Right cardiac atrium (tissue), 5 donors: ENCODE data around the gene MAEA. TPM values are rescaled to one million over a fixed set of nuclear protein-coding genes. Genes with fewer than 3 reads are reported as not detected.

Source experiments
- ATAC-seq, 2 donors: fragments of 200-7000 bp; cut with Tn5 transposase; one replicate each; pipeline versions ENCODE4 v1.8.0 to v1.9.1; 2020; ENCODE audit warnings: moderate library complexity in 2 of 2, mild to moderate bottlenecking in 1 of 2
- DNase-seq, 3 donors: peaks; one replicate each; pipeline ENCODE4 v3.0.0-alpha.2; 2020
- H3K27ac ChIP-seq: one replicate; pipeline ENCODE4 v1.5.1; 2013; ENCODE audit warnings: mild to moderate bottlenecking, low read length, control low read depth, moderate library complexity
- H3K27me3 ChIP-seq: one replicate; pipeline ENCODE4 v1.6.1; 2013; ENCODE audit not compliant: control insufficient read depth, insufficient read depth
- H3K4me1 ChIP-seq: one replicate; pipeline ENCODE4 v1.6.1; 2013; ENCODE audit warnings: low read length; ENCODE audit not compliant: control insufficient read depth, insufficient read depth
- H3K4me3 ChIP-seq: one replicate; pipeline ENCODE4 v1.5.1; 2013; ENCODE audit warnings: low read length, control low read depth
- H3K9me3 ChIP-seq: one replicate; pipeline ENCODE4 v1.6.1; 2013; ENCODE audit warnings: low read length; ENCODE audit not compliant: control insufficient read depth
- WGBS: extraction: QIAGEN DNeasy Blood & Tissue Kit; methylation state at CpG from one replicate; pipeline ENCODE4 v1.1.7; 2013; 5-methylcytosine and 5-hydroxymethylcytosine counted together
- intact Hi-C, 4 donors: fragments of 100-400 bp; cut with DNase I; formaldehyde crosslinking; loops; one replicate each; pipeline versions ENCODE4 v1.11.0 to v1.14.0; 2022 to 2023
- polyA plus RNA-seq: library from polyadenylated mRNA; stranded (reverse); fragments of 200-250 nt; gene quantifications from one replicate; pipeline ENCODE4 v1.2.3, GENCODE V29; 2013
- total RNA-seq, 4 donors: library from RNA; stranded (reverse); fragmentation: NEBNext Ultra II Directional; extraction: Animal tissue kit (Norgen Biotek cat#: 25700); gene quantifications; one replicate each; pipeline ENCODE4 v1.2.1, GENCODE V29; 2021
- donor health status: healthy with polysubstance abuse.
- donor health status: DM: no; HTN: yes; CAD: no.
- donor health status: DM: no; HTN: no; CAD: no.
- donor health status: DM: no; HTN: yes; CAD: no; lungs with severe emphysema.
- donor health status: DM: yes; HTN: yes; CAD: no.

The MAEA gene
- total and polyA plus RNA-seq, 5 donors: 51.6 to 61.8 (median 58.5) TPM

DNA sequence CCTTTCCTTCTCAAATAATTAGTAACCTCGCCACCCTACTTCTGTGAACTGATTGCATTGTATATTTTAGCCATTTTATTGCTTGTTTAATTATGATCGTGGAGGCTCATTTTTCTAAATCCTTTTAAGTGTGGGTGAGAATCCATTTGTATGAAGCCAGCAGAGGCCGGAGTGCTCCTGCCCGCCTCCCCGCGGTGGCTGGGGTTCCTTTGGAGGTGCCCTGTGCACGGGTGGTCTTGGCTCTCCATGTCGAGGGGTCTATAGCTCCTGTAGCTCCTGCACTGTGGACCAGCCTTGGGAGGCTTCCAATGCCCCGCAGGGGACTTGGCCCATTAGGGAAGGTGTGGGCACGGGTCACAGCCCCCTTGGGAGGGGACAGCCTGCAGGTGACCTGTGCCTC, 72.4 kb downstream of the MAEA start:
- DNase-seq (peak in 2 of 3 donors; percentile 25 to 27), ATAC-seq (no peak)
- intact Hi-C loops: no loop called here
- 91% methylated on average over 10 of the region's 10 CpGs for WGBS
- no peak overlapping the region for H3K4me3 ChIP-seq
- H3K27ac ChIP-seq: no peak overlapping the region
- H3K9me3 ChIP-seq: no peaks in the 10 kb centered on the region
- no peaks in the 10 kb centered on the region for H3K4me1 ChIP-seq
- H3K27me3 ChIP-seq: no peaks in the 10 kb centered on the region

DNA sequence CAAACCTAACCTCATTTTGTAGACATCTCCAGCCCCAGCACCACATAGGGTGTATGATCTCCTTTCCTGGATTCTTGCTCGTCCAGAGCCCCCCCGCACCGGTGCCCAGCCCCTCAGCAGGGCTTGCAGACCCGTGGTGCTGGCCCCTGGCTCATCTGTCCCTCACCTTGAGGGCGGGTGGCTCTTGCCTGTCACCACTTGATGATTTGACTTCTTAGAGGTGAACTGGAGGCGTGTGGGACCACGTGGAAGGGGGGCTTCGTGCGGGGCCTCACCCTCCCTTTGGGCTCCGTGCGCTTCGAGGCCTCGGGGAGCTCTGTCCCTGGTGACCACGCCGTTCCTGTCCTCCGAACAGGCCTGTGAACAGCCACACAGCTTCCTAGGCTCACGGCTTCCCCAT, 72.8 kb downstream of the MAEA start:
- DNase-seq (peak in 2 of 3 donors; percentile 24 to 29), ATAC-seq (no peak)
- Histone ChIP-seq H3K27ac (no peak overlapping the region), H3K4me1 (no peaks in the 10 kb centered on the region), H3K27me3 (no peaks in the 10 kb centered on the region), H3K9me3 (no peaks in the 10 kb centered on the region), H3K4me3 (no peak overlapping the region)
- 91% methylated on average over 17 of the region's 17 CpGs for WGBS
- intact Hi-C loops: no loop called here

DNA sequence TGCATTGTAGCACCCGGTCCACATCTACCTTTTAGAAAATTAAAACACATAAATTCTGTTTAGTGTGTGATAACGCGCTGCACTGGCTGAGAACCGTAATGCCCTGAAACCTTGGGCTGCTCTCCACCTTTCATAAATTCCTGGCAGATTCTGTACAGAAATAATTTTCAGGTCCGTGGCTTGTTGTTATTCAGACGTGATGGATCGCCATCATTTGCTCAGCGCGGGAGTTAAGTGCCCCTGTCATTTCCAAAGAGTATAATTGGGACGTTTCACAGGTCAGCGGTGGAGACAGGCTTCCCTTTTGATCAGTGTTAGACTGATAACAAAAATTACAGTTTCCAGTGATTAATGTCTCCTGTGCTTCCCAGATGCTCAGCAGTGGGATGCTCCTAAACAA, 73.8 kb downstream of the MAEA start:
- Histone ChIP-seq H3K27ac (no peak overlapping the region), H3K4me3 (no peak overlapping the region), H3K4me1 (no peaks in the 10 kb centered on the region), H3K9me3 (no peaks in the 10 kb centered on the region), H3K27me3 (no peaks in the 10 kb centered on the region)
- ATAC-seq (no peak), DNase-seq (no peak)
- WGBS: 82% methylated on average over 11 of the region's 11 CpGs
- intact Hi-C loops: no loop called here

- DNase-seq (peak in 1 of 3 donors; percentile 18), ATAC-seq (no peak)
- no peaks in the 10 kb centered on the region for H3K9me3 ChIP-seq
- H3K27ac ChIP-seq: no peak overlapping the region
- intact Hi-C loops: no loop called here
- 88% methylated on average over 16 of the region's 18 CpGs for WGBS
- H3K4me1 ChIP-seq: no peaks in the 10 kb centered on the region
- H3K27me3 ChIP-seq: no peaks in the 10 kb centered on the region
- no peak overlapping the region for H3K4me3 ChIP-seq
Observed at GRCh38 chr4:1364217-1364616, 74.5 kb downstream of the MAEA start.

DNA sequence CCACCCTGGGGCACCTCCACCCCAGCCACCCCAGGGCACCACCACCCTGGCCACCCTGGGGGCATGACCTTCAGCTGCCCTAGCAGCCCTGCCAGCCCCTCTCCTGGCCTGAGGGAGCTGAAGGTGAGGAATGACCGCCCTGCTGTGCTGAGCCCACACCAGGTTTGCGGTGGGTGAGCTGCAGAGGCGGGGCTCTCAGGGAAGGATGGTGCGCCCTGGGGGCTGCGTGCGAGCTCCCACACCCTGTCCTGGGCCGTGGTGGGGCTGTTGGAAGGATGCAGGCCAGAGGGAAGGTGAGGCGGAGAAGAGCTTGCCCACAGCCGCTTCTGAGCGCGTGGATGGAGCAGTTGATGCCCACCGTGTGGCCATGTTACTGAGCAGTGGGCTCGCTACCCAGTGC, 75.1 kb downstream of the MAEA start:
- intact Hi-C loops: loop anchor here in 1 of 4 donors (5.0 kb wide), 1 partner anchor 263 kb away; no protein-coding TSS in a partner anchor
- WGBS: 94% methylated on average over 13 of the region's 13 CpGs
- DNase-seq (peak in 2 of 3 donors; percentile 29 to 35), ATAC-seq (no peak)
- Histone ChIP-seq H3K27me3 (no peaks in the 10 kb centered on the region), H3K27ac (no peak overlapping the region), H3K4me1 (no peaks in the 10 kb centered on the region), H3K4me3 (no peak overlapping the region), H3K9me3 (no peaks in the 10 kb centered on the region)

- ATAC-seq: no peak
- WGBS: 84% methylated on average over 25 of the region's 25 CpGs
- intact Hi-C loops: loop anchor here in 1 of 4 donors (5.0 kb wide), 1 partner anchor 262 kb away; no protein-coding TSS in a partner anchor
Observed at GRCh38 chr4:1365271-1366178, 75.8 kb downstream of the MAEA start.

DNA sequence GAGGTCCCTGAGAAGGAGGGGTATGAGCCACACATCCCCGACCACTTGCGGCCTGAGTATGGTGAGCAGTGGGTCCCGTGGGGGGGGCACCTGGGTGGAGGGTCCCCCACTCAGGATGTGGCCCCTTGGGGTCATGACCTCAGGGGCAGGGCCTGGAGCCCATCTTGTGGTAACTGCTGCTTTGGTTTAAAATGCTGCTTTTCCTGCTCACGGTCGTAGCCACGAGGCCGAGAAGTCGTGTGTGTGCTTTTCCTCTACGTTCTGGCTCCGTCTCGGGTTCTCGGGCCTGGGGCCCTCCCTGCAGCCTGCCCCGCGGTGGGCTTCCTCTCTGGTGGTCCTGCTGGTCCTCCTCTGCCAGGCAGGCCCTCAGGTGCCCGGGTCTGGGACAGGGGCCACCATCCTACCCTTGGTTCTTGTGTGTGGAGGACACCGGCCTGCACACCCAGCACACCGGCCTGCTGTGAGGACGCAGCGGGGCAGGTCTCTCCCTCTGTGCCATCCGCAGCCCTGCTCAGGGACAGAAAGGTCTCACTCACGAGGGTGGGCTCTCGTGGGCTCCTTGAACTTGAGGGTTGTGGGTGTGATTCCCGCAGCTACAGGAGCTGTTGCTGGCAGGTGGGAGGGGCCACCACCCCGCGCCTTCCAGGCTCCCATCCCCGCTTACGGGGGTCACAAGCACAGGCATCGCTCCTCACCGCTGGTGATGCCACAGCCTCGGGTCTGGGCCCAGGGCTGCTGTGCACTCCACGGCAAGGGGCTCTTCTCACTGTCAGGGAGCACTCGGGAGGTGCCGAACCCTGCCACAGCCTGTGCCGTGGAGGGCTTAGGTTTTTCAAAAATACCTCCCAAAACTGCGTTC, 76.9 kb downstream of the MAEA start:
- Histone ChIP-seq H3K27me3 (no peaks in the 10 kb centered on the region), H3K9me3 (no peaks in the 10 kb centered on the region), H3K4me1 (no peaks in the 10 kb centered on the region), H3K27ac (no peak overlapping the region), H3K4me3 (no peak overlapping the region)
- DNase-seq (peak in 1 of 3 donors; percentile 47), ATAC-seq (no peak)
- intact Hi-C loops: loop anchor here in 1 of 4 donors (5.0 kb wide), 1 partner anchor 261 kb away; no protein-coding TSS in a partner anchor
- WGBS: 93% methylated on average over 35 of the region's 35 CpGs

More at GRCh38 chr4:1365271-1366178, 75.8 kb downstream of the MAEA start:
- Histone ChIP-seq H3K4me3 (no peak overlapping the region), H3K4me1 (no peaks in the 10 kb centered on the region), H3K9me3 (no peaks in the 10 kb centered on the region), H3K27ac (no peak overlapping the region), H3K27me3 (no peaks in the 10 kb centered on the region)
- peak in 2 of 3 donors; percentile 25 to 41 for DNase-seq

GRCh38 chr4:1367230-1367935, 77.7 kb downstream of the MAEA start:
- ATAC-seq: no peak
- Histone ChIP-seq H3K4me3 (no peak overlapping the region), H3K4me1 (no peaks in the 10 kb centered on the region), H3K27ac (no peak overlapping the region), H3K27me3 (no peaks in the 10 kb centered on the region), H3K9me3 (no peaks in the 10 kb centered on the region)
- intact Hi-C loops: loop anchor here in 1 of 4 donors (5.0 kb wide), 1 partner anchor 260 kb away; no protein-coding TSS in a partner anchor
- DNase-seq: peak in 1 of 3 donors; percentile 42
- 94% methylated on average over 17 of the region's 17 CpGs for WGBS

DNA sequence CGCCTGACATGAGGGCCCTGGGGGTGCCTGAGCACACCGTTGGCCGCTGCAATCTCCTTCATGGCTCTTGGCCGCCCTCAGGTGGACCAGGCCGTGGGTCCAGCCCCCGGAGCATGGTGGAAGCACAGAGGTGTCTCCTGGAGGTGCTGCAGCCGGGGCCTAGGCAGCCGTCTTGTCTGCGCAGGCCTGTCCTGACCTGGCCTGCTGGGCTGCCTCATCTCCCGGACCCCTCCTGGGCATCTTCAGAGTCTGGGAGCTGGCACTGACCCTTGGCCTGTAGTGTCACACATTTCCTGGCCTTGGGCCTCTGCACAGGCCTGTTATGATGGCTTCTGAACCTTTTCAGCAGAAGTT, 78.2 kb downstream of the MAEA start:
- DNase-seq (no peak), ATAC-seq (peak in 1 of 2 donors; percentile 17)
- no peaks in the 10 kb centered on the region for H3K4me1 ChIP-seq
- 86% methylated on average over 10 of the region's 10 CpGs for WGBS
- H3K4me3 ChIP-seq: no peak overlapping the region
- no peaks in the 10 kb centered on the region for H3K9me3 ChIP-seq
- H3K27ac ChIP-seq: no peak overlapping the region
- intact Hi-C loops: loop anchor here in 1 of 4 donors (5.0 kb wide), 1 partner anchor 259 kb away; no protein-coding TSS in a partner anchor
- H3K27me3 ChIP-seq: no peaks in the 10 kb centered on the region

- Histone ChIP-seq H3K4me1 (no peaks in the 10 kb centered on the region), H3K27me3 (no peaks in the 10 kb centered on the region), H3K9me3 (no peaks in the 10 kb centered on the region), H3K27ac (no peak overlapping the region), H3K4me3 (no peak overlapping the region)
- intact Hi-C loops: loop anchor here in 1 of 4 donors (5.0 kb wide), 1 partner anchor 259 kb away; no protein-coding TSS in a partner anchor
- peak in 1 of 3 donors; percentile 49 for DNase-seq
- ATAC-seq: peak in 1 of 2 donors; percentile 18
- 92% methylated on average over 24 of the region's 24 CpGs for WGBS
Observed at GRCh38 chr4:1368421-1369090, 78.9 kb downstream of the MAEA start.
